HG03060 (cell line): ENCODE results near the gene ABI3BP.

Experiments used
- ATAC-seq: cut with Tn5 transposase; IDR thresholded peaks from one replicate; pipeline ENCODE4 v1.9.1; 2021; ENCODE audit warnings: low read depth, moderate number of reproducible peaks; ENCODE audit not compliant: unreplicated experiment

Gene ABI3BP

DNA sequence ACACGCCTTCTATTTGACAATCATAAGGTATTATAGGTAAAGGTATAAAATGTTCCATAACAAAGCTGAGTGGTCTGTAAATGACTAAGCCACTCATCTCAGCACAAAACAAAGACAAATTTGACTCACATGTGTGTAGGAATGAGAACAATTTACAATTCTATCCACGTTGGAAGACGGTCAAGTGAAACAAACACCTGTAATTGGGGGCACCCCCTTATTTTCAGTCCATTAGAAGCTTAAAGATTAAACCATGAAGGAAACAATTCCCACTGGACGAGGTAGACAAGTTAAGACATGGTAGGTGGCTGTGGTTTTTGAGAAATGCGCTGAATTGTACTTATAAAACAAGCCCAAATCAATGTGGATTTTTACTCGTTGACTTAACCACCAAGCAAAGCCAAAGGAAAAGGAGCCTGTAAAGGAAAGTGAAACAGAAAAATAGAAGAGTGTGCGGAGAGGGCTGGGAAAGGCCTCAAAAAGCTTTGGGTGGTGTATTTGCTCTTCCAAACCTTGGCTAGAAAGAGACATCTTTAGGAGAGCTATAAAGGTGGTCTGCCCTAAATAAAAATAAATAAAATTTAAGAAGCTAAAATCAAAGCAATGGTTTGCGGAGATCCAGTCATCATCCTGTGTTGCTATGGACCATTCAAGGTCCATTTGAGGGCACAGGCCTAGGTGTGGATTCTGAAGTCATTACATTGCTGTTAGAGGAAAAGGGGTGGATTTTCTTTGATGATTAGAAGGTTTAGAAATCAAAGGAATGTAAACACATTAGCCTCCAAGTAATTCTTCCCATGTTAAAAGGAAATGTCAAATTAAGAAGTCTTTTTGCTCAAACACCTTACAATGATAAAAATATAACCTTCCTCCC is 148.9 kb downstream of the ABI3BP start:
- no peak for ATAC-seq

DNA sequence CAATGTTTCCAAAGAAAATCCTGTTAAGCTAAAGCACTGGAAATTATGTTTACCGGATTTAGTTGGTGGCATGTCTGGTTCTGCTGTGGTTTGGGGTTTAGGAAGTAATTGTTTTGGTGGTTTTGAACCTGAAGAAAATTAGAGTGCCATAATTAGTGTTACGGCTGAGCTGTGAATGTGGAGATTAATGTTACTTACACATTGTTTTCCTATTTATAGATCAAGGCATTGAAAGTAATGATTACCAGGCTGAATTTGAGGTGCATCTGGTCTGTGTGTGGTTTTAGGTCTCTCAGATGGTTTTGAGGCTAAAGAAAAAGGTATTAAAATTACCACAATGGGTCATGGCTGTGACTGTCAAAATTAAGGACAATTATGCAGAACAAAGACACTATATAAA is 155.1 kb downstream of the ABI3BP start:
- no peak for ATAC-seq

DNA sequence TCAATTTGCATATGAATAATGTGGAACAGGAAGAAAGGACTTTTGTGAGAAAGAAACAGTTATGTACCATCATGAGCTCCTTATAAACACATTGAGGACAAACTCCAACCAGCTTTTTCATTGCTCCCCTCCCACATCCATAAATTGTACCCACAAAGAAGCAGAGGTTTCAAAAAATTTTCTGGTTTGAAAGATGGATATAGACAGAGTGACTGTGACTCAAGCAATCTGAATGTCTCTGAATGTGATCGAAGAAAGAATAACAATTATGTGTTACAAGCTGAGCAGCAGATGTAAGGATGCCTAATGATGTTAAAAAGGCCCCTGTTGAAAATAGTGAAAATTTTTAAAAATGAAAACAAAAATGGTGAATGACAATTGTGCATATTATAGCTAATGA is 156.6 kb downstream of the ABI3BP start:
- ATAC-seq: no peak

DNA sequence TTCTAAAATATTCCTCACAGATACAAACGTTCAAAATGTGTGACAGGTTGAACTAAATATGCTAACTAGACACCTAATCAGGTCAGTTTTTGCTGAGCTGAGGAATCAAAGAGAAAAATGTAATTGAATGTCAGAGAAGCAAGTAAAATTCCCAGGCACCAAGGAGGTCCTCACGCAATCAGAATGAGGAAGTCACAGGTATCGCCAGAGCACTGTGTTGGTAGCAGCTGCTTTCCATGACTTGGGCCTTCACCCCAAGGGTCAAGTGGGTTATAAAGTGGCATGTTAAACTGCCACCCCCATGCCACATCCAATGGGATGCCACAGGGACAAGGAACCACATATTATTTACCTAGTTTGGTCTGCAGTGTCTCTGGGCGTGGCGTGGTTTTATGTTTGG is 158.9 kb downstream of the ABI3BP start:
- ATAC-seq: no peak

DNA sequence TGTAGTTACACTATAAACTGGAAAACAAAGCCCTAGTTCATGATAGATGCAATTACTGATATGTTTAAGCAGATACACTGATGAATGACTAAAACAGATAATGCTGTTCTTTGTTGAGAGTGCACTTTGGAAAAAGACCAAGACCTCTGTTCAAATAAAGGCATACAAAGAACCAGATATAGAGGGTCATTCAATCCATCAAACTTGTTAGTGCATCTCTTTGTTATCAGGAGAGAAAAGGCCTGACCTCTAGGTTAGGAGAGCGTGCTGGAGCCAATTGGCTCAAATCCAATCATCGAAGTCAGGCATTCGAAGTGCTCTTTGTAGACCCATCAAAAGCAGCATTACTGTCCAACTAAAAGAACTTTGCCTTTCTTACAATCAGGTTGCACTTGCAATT is 159.7 kb downstream of the ABI3BP start:
- no peak for ATAC-seq

DNA sequence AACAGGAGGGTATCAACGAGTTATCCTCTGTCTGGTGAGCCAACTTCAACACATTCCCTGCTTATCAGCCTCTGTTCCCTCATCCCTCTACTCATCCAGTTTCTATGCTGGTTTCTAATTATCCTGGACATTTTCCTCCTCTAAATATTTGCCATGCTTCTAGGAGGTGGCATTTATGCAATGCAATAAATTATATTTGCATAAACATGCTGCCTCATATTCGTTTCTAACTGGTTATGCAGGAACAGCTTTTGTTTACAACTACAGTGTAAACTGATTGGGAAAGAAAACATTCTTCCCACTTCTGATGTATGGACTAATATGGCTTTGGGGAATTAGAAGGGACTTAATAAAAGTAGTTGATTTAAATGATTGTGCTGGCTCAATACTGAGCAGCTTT is 161.6 kb downstream of the ABI3BP start:
- ATAC-seq: no peak

DNA sequence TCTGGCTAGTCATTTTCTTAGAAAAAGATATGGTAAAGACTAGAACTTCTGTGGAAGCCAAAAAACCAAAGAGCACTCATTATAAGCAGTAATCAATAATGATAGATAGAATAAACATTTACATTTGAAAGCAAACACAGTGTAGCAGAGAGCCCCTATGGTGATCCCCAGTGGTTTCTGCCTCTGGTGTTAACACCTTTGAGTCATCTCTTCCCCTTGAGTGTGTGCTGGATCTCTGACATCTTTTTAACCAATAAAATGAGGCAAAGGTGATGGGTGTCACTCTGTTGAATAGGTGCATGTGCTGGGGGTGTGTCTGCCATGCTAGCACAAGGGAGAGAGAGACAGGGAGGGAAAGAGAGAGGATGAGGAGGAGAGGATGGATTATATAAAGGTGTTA is 162.3 kb downstream of the ABI3BP start:
- ATAC-seq: no peak

DNA sequence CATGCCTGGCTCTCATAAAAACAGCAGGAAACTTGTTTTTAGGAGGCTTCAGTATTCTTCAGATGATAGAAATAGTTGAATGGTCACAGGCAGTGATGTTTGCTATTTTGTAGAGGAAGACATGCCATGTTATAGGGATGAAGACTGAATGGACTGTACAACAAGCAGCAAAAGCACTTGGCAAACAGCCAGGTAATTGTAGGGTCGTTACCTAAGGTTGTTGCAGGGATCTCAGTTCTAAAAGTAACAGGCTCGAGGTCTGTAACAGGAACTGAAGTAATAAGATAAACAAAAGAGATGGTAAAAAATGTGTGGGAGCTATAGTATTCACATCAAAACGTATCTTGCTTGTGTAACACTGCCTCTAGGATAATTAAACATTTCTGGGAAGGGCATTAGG is 167.6 kb downstream of the ABI3BP start:
- no peak for ATAC-seq

DNA sequence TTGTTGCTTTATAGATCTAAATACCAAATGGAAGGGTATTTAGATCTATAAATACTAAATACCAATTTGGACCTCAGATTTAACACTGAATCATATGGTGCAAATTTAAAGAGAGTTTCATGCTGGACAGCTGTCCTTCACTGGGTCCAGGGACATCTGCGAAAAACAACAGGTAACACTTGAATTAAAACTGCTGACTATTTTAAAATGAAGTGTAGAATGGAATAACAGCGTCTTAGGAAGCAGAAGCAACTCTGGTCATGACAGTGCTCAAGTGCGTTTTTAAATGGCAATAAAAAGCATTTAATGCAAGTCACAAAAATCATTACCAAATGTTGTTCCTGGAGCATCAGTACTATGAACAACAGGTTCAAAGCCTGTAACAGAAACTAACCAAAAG is 177.6 kb downstream of the ABI3BP start:
- no peak for ATAC-seq

DNA sequence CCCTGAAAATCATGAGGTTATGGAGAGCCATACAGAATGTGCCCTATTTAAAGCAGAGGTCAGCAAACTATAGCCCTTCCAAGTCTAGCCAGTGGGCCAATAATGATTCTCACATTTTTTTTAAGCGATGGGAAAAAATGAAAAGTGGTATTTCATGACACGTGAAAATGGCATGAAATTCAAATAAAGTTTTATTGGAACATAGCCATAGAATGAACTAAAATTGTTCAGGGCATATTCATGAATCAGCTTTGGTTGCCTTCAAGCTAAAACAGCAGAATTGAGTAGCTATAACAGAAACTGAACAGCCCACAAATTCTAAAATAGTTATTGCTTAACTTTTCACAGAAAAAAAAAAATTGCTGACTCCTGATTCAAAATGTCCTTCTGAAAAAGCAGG is 179.4 kb downstream of the ABI3BP start:
- no peak for ATAC-seq

DNA sequence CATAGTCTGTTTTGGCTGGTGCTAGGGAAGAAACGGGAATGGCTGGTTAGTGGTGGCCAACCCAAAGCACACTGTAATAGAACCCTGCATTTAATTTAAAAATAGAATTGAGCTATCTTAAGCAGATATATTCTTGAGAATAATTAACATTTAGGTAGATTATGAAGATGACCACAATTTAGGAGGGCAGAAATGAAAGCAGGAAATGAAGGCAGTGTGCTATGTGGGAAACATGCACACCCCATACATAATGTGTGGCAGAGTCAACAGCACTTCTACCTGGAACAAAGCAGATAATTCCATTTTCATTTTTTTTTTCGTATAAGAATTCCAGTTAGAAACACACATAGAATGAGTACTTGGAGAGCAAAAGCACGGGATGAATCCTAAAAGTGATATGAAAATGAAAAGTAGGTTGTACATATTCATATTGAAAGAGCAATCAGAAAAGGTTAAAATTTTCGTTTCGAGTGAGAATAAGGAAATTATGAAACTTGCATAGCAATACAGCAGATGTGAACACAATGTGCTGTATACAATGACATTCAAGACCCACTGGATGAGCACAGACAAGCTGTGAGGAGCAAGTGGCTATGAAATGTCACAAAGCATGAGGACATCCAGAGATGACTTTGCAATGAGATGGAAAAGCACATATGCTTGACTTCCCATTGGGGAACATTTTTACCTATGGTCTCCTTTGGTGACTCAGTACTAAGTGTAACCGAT is 181.3 kb downstream of the ABI3BP start:
- ATAC-seq: no peak

DNA sequence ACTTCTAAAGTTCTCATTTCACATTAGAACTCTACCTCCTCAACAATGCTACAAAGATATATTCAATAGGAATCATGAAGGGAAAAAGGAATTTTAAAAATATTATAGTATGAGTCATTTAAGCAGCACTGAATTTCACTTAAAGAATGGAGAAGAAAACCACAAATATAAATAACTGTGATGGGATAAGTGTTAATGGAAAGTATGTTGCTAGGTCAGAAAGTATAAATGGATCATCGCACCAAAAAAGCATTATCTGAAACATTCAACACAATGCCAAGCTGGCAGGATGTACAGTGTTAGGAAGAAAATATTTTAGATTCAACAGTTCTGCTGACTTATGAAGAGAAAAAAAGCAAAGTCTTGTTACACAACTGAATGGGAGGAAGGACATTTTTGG is 182.6 kb downstream of the ABI3BP start:
- ATAC-seq: no peak

DNA sequence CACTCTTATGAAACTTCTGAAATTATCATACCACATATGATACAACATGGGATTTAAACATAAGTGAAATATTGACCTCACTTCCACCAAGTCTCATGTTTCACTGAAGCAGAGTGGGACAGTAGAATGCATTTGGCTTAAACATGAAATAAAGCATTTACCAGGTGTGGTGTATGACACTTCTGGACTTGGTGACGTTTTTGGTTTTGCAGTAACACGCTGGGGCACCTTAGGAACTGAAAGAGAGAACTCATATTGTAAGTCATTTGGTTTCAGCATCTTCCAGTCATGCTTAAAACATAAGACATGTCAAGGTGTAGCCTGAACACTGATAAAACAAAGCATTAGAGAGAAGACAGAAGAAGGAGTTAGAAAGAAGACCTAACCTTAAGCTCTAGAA is 188.6 kb downstream of the ABI3BP start:
- ATAC-seq: no peak

DNA sequence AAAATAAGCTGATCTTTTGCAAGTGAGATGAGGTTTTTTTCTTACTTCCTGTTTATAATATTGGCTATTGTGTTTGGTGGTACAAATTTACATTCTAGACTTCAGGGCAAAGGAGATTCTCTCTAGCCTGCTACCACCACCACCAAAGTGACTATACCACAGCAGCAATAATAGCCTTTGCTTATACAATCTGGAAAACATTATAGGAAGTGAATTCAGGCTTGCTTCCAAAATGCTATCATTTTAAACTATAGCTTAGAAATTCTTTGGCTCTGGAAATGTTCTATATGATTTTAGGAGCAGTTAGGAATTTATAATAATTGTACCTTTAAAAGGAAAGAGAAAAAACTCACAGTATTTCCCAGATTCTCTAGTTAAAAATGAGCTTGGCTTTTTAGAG is 189.5 kb downstream of the ABI3BP start:
- no peak for ATAC-seq

DNA sequence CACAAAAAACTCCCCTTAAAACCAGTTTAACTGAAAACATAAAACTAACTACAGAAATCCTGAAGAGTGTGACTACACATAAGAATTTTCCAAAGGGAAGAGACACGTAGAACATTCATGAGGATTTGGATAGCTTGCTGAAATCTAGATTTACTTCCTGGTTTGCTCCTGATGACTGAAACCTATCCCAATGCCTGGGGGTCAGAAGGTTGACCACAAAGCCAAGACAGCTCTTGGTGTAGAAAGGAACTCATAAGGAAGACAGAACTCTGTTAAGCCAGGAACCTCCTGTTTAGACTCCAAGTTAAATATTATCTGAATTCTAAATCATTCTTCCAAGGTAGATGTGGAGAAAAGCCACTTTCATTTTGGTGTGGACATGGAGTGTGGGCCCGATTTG is 191.1 kb downstream of the ABI3BP start:
- ATAC-seq: no peak

DNA sequence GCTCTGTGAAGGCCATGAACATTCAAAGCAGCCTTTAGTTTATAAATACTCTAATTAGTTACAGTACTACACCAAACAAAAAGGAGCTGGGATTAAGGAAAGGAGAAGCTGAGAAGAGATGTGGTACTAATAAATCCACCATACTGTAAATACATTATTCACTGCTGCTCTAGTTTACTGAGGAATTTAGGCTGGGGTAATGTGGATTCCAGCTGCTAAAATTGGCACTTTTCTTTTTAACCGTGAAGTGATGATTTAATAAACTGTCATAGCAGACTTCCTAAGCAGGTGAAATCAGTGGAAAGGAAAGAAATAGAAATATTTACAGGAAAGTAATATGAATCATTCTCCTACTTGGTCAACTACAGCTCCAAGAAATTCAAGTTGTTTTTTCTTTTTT is 195.2 kb downstream of the ABI3BP start:
- no peak for ATAC-seq

DNA sequence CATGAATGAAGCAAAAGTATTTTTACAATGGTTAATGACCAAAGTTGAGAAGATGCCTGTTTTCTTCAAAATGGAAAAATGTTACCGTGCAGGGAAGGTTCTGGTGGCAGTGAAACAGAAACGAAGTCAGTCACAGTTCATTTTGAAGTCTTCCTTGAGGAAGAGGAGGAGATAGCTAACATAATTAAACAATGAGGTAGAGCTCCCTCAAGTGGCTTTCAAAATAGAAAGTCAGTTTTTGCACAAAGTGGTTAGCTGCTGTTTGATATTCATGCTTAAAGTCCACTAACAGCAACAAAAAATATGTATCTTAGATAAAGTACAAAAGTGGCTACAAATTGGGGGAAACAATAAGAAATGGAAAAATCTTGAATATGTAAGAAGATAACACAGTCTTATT is 196.7 kb downstream of the ABI3BP start:
- ATAC-seq: no peak

DNA sequence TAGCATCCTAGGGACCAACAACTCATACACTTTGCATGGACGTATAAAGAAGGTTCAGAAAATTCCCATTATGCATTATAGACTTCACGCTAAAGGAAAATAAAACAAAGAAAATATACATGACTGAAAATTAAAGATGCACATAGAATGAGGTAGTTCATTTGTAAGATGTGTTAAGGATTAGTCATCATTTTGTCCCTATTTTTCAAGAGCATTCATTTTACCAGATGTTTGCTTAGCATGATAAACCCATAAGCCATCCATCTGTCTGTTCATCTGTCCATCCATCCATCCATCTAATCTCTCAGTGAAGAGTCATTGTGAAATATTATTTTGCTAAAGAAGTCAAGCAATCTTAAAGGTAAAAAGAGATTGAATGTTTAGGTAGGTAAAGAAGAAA is 203.6 kb downstream of the ABI3BP start:
- ATAC-seq: no peak

DNA sequence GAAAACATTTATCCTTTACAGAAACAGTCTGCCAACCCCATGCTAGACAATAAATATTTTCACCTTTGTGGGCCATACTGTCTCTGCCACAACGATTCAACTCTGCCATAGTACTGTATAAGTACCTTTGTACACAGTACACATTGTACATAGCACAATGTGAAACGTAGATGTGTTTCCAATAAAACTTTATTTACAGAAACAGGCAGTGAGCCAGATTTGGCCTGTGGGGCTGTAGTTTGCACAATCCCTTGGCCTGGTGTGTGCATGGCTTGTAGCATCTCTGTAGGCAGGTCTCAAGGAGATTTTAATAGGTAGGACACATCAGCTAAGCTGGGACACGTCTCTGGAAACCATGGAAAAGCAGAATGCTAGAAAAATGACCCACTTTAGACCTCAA is 209.6 kb downstream of the ABI3BP start:
- no peak for ATAC-seq

DNA sequence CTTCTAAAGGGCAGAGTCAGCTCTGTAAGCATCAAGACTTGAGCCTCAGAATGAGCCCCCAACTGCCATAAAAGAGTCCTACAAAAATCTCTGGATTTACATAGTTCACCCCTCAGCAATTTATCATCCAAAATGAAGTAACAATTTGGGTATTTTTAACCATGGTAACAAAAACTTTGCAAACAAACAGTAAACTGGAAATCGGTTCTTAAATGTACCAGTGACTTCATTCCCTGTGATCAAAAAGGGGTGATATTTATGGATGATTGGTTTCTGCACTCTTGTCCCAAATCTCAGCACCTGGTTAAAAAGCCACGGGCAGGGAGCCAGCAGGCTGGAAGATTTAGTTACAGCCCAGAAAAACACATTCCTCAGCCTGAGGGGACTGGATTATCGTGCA is 210.3 kb downstream of the ABI3BP start:
- ATAC-seq: no peak

DNA sequence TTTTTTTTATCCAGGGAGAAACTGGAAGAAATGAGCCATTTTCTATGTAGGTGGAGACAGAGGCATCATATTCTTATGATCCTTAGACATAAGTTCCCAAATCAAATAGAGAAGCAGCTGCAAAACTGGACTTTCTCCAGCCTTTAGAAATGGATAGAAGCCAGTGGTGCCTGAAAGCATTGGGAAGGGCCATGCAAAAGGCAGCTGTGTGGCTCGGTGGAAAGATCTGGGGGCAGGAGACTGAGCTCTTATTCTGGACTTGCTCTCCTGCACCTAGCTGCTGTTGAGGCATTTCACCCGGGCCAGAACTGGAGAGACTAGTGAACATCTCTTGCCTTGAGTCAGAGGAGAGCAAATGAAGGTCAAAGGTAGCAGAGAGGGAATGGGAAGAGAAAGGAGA is 210.9 kb downstream of the ABI3BP start:
- ATAC-seq: no peak

DNA sequence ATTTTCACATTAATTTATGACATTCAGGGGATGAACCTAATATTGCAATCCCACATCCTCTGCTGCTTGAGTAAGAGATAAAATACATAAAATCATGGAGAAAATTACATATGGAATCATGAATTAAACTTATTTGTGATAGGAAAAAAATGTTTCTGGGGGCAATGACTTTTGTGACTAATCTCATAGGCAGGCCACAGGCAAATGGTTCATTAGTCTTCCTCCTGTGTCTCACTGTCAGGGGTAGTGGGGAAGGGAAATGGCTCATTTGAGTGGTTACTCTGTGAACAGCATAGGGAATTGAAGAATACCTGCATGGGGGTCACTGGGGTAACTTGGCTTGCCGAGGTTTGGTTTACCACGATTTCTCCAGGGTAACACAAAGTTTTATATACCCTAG is 211.9 kb downstream of the ABI3BP start:
- ATAC-seq: no peak
